NCI-H1436 (cell line): ENCODE data around the gene DPH7.
"Not testable (repeated sequence)": the region's sequence is repeated elsewhere in the genome, so short reads cannot be mapped to it uniquely, and the experiment has no call there.

Source experiments
- DNase-seq: peaks from one replicate; lab custom pipeline; 2025; lab: John Stamatoyannopoulos, UW

Gene DPH7

GRCh38 chr9:137578518-137579258 is at the start of gene DPH7:
DPH7 (minus strand) TSS chr9:137578925; CDS start chr9:137578777, 148 bp downstream.
- peak; percentile 88 for DNase-seq

GRCh38 chr9:137627406-137627805 is 48.7 kb upstream of the DPH7 start:
- DNase-seq: not testable (repeated sequence)

GRCh38 chr9:137626464-137626863 is 47.7 kb upstream of the DPH7 start:
- DNase-seq: no peak

- not testable (repeated sequence) for DNase-seq
Measured at GRCh38 chr9:137622211-137622610, 43.5 kb upstream of the DPH7 start.

GRCh38 chr9:137621131-137621757 is 42.5 kb upstream of the DPH7 start:
- no peak for DNase-seq

- DNase-seq: no peak
Measured at GRCh38 chr9:137620581-137620980, 41.9 kb upstream of the DPH7 start.

GRCh38 chr9:137620048-137620405 is 41.3 kb upstream of the DPH7 start:
- no peak for DNase-seq

GRCh38 chr9:137619240-137620047 is 40.7 kb upstream of the DPH7 start:
- no peak for DNase-seq

GRCh38 chr9:137618105-137619067 is 39.7 kb upstream of the DPH7 start, which contains the start of gene EHMT1:
EHMT1 (plus strand) TSS chr9:137619005; CDS start chr9:137619029, 24 bp downstream.
- peak; percentile 84 for DNase-seq

- DNase-seq: no peak
Measured at GRCh38 chr9:137615387-137615871, 36.7 kb upstream of the DPH7 start.

- no peak for DNase-seq
Measured at GRCh38 chr9:137614631-137615386, 36.1 kb upstream of the DPH7 start.

- no peak for DNase-seq
Measured at GRCh38 chr9:137613738-137614523, 35.2 kb upstream of the DPH7 start.

GRCh38 chr9:137613259-137613658 is 34.5 kb upstream of the DPH7 start:
- DNase-seq: no peak

- no peak for DNase-seq
Measured at GRCh38 chr9:137612741-137613142, 34.0 kb upstream of the DPH7 start.

GRCh38 chr9:137611623-137612609 is 33.2 kb upstream of the DPH7 start:
- DNase-seq: no peak

- DNase-seq: no peak
Measured at GRCh38 chr9:137610944-137611343, 32.2 kb upstream of the DPH7 start.

GRCh38 chr9:137607141-137607857 is 28.6 kb upstream of the DPH7 start:
- no peak for DNase-seq

GRCh38 chr9:137606734-137607138 is 28.0 kb upstream of the DPH7 start:
- DNase-seq: no peak
